ENCODE results near the gene ERG28.
"Not testable (repeated sequence)": the region's sequence is repeated elsewhere in the genome, so short reads cannot be mapped to it uniquely, and the experiment has no call there.

The ERG28 gene

GRCh38 chr14:75626396-75626795 lies 34.3 kb downstream of the ERG28 start:
- no peak for DNase-seq (ENCODE audit: low read depth, low spot score)

- DNase-seq (ENCODE audit: low read depth, low spot score) = no peak
Observed at GRCh38 chr14:75625034-75625433, 35.6 kb downstream of the ERG28 start.

- DNase-seq (ENCODE audit: low read depth, low spot score) = no peak
Observed at GRCh38 chr14:75619548-75619947, 41.1 kb downstream of the ERG28 start.

- no peak for DNase-seq (ENCODE audit: low read depth, low spot score)
Observed at GRCh38 chr14:75615200-75615599, 45.5 kb downstream of the ERG28 start.

GRCh38 chr14:75614179-75614578 lies 46.5 kb downstream of the ERG28 start:
- no peak for DNase-seq (ENCODE audit: low read depth, low spot score)

GRCh38 chr14:75612157-75612556 lies 48.5 kb downstream of the ERG28 start:
- no peak for DNase-seq (ENCODE audit: low read depth, low spot score)

- DNase-seq (ENCODE audit: low read depth, low spot score) = no peak
Observed at GRCh38 chr14:75610834-75611233, 49.8 kb downstream of the ERG28 start.

- no peak for DNase-seq (ENCODE audit: low read depth, low spot score)
Observed at GRCh38 chr14:75609606-75610475, 50.8 kb downstream of the ERG28 start.

- no peak for DNase-seq (ENCODE audit: low read depth, low spot score)
Observed at GRCh38 chr14:75609116-75609515, 51.6 kb downstream of the ERG28 start.

GRCh38 chr14:75607842-75608640 lies 52.6 kb downstream of the ERG28 start:
- DNase-seq (ENCODE audit: low read depth, low spot score) = no peak

GRCh38 chr14:75607044-75607443 lies 53.6 kb downstream of the ERG28 start:
- DNase-seq (ENCODE audit: low read depth, low spot score) = no peak

- DNase-seq (ENCODE audit: low read depth, low spot score) = no peak
Observed at GRCh38 chr14:75605916-75606315, 54.8 kb downstream of the ERG28 start.

GRCh38 chr14:75604979-75605851 lies 55.5 kb downstream of the ERG28 start:
- no peak for DNase-seq (ENCODE audit: low read depth, low spot score)

- no peak for DNase-seq (ENCODE audit: low read depth, low spot score)
Observed at GRCh38 chr14:75602503-75602902, 58.2 kb downstream of the ERG28 start.

GRCh38 chr14:75601061-75601460 lies 59.6 kb downstream of the ERG28 start:
- DNase-seq (ENCODE audit: low read depth, low spot score) = not testable (repeated sequence)

- DNase-seq (ENCODE audit: low read depth, low spot score) = not testable (repeated sequence)
Observed at GRCh38 chr14:75600100-75600499, 60.6 kb downstream of the ERG28 start.

Measured in astrocyte of the hippocampus (primary cell).